HEK293T (cell line): ENCODE results near the gene CEP57.

Source experiments
- ELF4 ChIP-seq: fragments of 450-650 bp; IDR thresholded peaks from 2 replicates; pipeline ENCODE4 v1.6.1; 2017; ENCODE audit warnings: antibody characterized with exemption
- SP1 ChIP-seq: fragments of 450-650 bp; IDR thresholded peaks from 2 replicates; pipeline ENCODE4 v1.6.1; 2017

DNA sequence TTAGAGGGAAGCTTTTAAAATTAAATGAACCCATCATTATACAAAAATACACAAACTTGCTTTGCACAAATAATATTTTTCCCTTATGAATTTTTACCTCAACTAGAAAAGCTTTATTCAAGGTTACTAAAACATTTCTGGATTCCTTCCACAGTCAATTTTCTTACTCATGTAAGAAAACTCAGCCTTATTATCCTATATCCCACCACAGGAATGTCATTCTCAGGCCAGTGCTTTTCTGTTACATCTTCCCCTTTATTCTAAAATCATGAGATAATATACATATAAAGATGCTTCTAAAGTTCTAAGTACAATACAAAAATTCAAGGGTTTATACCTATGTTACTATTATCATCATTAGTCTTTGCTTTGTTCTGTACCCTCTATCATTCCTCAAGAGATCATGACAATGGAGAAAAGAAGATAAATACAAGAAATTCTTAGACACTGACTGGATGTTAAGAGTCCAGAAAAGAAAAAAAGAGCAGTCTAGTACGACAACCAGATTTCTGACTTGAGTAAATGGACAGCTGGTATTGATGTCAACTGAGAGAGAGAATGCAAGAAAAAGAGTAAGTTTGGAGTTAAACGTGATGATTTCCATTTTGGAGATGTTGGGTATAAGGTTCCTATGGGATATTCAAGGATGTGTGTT lies 73.3 kb downstream of the CEP57 start:
- TF ChIP-seq SP1 (no peak), ELF4 (no peak)
